Adipocyte (in vitro differentiated cells): Measurements from ENCODE around the gene PLB1.
"Not testable (repeated sequence)": the region's sequence is repeated elsewhere in the genome, so short reads cannot be mapped to it uniquely, and the experiment has no call there.

ENCODE experiments used
- DNase-seq: peaks from one replicate; pipeline ENCODE4 v3.0.0-alpha.2; 2015; ENCODE audit warnings: low read depth
- H3K27me3 ChIP-seq: replicated peaks from 2 replicates; pipeline ENCODE4 v1.7.0; 2013; ENCODE audit warnings: mild to moderate bottlenecking, low read length, moderate library complexity; ENCODE audit not compliant: control insufficient read depth, insufficient read depth
- H3K36me3 ChIP-seq: 2 replicates; pipeline ENCODE4 v1.7.0; 2013; ENCODE audit warnings: low read length, mild to moderate bottlenecking, moderate library complexity; ENCODE audit not compliant: control insufficient read depth, insufficient read depth, severe bottlenecking
- H3K4me1 ChIP-seq: 2 replicates; pipeline ENCODE4 v1.7.0; 2013; ENCODE audit warnings: mild to moderate bottlenecking, low read length, moderate library complexity; ENCODE audit not compliant: control insufficient read depth, insufficient read depth
- H3K4me3 ChIP-seq: 2 replicates; pipeline ENCODE4 v1.7.0; 2013; ENCODE audit warnings: mild to moderate bottlenecking, low read length, moderate library complexity
- H3K9ac ChIP-seq: 2 replicates; pipeline ENCODE4 v1.7.0; 2013; ENCODE audit warnings: mild to moderate bottlenecking, low read length, moderate library complexity
- H3K9me3 ChIP-seq: 2 replicates; pipeline ENCODE4 v1.7.0; 2013; ENCODE audit warnings: mild to moderate bottlenecking, low read length, moderate library complexity; ENCODE audit not compliant: control insufficient read depth

The PLB1 gene

GRCh38 chr2:28469947-28470535 lies 25.8 kb upstream of the PLB1 start:
- no peak overlapping the region for H3K4me3 ChIP-seq
- DNase-seq = no peak
- no peaks in the 10 kb centered on the region for H3K9me3 ChIP-seq
- peaks cover 5% of the 10 kb centered on the region for H3K27me3 ChIP-seq
- no peak overlapping the region for H3K9ac ChIP-seq
- H3K4me1 ChIP-seq = peaks cover 8% of the 10 kb centered on the region
- no peaks in the 10 kb centered on the region for H3K36me3 ChIP-seq

DNA sequence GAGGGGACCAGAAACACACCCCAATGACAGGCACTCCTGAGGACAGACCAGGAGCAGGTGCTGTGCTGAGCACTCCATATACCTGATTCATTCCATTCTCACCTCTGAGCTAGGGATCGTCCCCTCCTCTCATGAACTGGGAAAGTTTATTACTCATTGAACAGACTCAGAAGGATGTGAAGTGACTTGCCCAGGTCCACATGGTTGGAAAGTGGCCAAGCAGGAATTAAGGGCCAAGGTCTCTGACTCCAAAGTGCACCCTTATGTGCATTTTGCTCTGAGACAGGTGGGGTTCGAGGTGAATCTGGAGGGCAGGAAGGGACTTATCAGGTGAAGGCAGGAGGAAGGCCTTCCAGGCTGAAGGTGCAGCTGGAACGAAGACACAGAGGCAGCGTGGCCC lies 25.1 kb upstream of the PLB1 start:
- H3K27me3 ChIP-seq = peaks cover 5% of the 10 kb centered on the region
- no peak for DNase-seq

DNA sequence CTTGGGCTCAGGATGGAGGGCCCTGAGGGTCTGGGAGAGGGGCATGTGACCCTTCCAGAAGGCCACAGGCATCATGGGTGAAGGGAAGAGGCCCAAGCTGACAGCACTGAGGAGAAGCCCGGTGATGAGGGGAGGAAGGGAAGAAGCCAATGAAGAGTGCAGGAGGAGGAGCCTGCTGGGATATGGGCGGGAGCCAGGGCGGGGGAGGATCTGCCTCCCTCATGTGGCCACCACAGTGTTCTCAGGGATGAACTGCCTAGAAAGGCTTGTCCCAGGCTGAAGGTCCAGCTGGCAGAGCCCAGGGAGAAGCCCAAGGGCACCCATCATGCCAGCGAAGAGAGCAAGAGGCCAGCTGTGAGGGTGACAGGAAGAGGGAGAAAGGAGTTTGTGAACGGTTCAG lies 24.6 kb upstream of the PLB1 start:
- Histone ChIP-seq H3K9me3 (no peaks in the 10 kb centered on the region), H3K36me3 (no peaks in the 10 kb centered on the region), H3K4me3 (no peak overlapping the region), H3K27me3 (peaks cover 5% of the 10 kb centered on the region), H3K4me1 (peaks cover 8% of the 10 kb centered on the region), H3K9ac (no peak overlapping the region)
- DNase-seq = no peak

More for the DNA sequence above, 25.1 kb upstream of the PLB1 start:
- Histone ChIP-seq H3K4me3 (no peak overlapping the region), H3K9me3 (no peaks in the 10 kb centered on the region), H3K4me1 (peaks cover 8% of the 10 kb centered on the region), H3K36me3 (no peaks in the 10 kb centered on the region), H3K9ac (no peak overlapping the region)

DNA sequence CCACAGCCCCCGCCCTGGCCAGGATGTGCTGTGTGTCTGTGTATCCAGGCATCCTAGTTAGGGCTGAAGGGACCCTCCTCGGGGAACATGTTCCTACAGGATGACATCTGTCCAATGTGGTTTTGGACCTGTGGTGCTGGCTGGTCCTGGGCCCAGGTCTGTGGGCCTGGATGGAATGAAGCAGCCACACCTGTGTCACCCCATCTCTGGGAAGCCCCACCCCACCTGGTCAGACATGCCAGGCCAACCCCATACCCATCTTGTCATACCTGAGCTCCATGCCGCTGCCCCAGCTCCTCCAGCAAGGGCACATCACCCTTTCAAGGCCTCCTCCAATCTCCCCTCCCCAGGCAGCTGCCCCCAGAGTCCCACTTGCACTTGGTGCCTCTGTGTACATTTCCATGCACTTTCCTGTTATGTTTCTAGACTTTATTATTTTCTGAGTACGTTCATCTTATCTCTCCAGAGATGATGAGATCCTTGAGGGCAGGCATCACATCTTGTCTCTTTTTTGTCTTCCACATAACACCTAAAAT lies 24.1 kb upstream of the PLB1 start:
- Histone ChIP-seq H3K9ac (no peak overlapping the region), H3K27me3 (peaks cover 5% of the 10 kb centered on the region), H3K36me3 (no peaks in the 10 kb centered on the region), H3K4me3 (no peak overlapping the region), H3K4me1 (peaks cover 8% of the 10 kb centered on the region), H3K9me3 (no peaks in the 10 kb centered on the region)
- no peak for DNase-seq

- H3K9ac ChIP-seq, H3K27me3 ChIP-seq, DNase-seq, H3K4me3 ChIP-seq, H3K9me3 ChIP-seq, H3K4me1 ChIP-seq, H3K36me3 ChIP-seq: not testable (repeated sequence)
Observed at GRCh38 chr2:28472641-28473040, 23.2 kb upstream of the PLB1 start.

DNA sequence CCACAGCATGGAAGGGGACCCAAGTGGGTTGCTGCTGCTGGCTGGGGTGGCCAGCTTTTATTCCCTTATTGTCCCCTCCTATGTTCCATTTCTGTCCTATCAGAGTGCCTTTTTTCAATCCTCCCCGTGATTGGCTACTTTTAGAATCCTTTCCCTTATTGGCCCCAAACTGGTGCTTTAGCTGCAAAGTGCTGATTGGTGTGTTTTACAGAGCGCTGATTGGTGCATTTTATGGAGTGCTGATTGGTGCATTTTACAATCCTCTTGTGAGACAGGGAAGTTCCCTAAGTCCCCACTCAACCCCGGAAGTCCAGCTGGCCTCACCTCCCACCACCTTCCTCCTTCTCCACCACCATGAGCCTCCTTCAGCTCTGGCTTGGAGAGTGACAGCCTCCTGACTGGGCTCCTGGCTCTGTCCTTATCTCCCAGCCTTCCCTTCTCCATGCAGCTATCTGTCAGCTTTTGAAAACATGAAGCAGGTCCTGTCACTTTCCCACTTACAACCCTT lies 20.7 kb upstream of the PLB1 start:
- no peak for DNase-seq
- Histone ChIP-seq H3K36me3 (no peaks in the 10 kb centered on the region), H3K4me3 (no peak overlapping the region), H3K9ac (no peak overlapping the region), H3K27me3 (peaks cover 13% of the 10 kb centered on the region), H3K4me1 (peaks cover 2% of the 10 kb centered on the region), H3K9me3 (no peaks in the 10 kb centered on the region)

GRCh38 chr2:28477087-28477486 lies 18.8 kb upstream of the PLB1 start:
- Histone ChIP-seq H3K27me3 (peaks cover 13% of the 10 kb centered on the region), H3K36me3 (no peaks in the 10 kb centered on the region), H3K4me3 (no peak overlapping the region), H3K9me3 (no peaks in the 10 kb centered on the region), H3K4me1 (no peaks in the 10 kb centered on the region), H3K9ac (no peak overlapping the region)
- DNase-seq = no peak

GRCh38 chr2:28477645-28478044 lies 18.2 kb upstream of the PLB1 start:
- Histone ChIP-seq H3K9ac (no peak overlapping the region), H3K27me3 (peaks cover 13% of the 10 kb centered on the region), H3K4me3 (no peak overlapping the region), H3K4me1 (no peaks in the 10 kb centered on the region), H3K9me3 (peaks cover 3% of the 10 kb centered on the region), H3K36me3 (no peaks in the 10 kb centered on the region)
- DNase-seq = no peak

DNA sequence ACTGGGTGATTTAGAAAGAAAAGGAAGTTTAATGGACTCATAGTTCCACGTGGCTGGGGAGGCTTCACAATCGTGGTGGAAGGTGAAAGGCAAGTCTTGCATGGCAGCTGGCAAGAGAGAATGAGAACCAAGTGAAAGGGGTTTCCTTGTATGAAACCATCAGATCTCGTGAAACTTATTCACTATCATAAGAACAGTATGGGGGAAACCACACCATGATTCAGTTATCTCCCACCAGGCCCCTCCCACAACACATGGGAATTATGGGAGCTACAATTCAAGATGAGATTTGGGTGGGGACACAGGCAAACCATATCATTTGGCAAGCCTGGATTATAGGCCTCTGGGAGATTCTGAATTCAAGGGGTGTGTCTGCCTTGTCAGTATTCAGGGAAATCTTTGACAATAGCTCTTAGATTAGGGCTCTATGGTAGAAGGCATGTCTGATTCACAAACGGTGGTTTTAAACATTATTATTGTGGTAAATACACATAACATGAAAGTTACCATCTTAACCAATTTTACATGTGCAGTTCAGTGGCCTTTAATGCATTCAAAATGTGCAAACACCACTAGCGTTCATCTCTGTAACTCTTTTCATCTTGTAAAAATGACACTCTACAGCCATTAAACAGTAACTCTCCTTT lies 15.3 kb upstream of the PLB1 start:
- Histone ChIP-seq H3K27me3 (peaks cover 7% of the 10 kb centered on the region), H3K4me1 (no peaks in the 10 kb centered on the region), H3K36me3 (no peaks in the 10 kb centered on the region), H3K9me3 (peaks cover 13% of the 10 kb centered on the region), H3K4me3 (no peak overlapping the region), H3K9ac (no peak overlapping the region)
- no peak for DNase-seq

DNA sequence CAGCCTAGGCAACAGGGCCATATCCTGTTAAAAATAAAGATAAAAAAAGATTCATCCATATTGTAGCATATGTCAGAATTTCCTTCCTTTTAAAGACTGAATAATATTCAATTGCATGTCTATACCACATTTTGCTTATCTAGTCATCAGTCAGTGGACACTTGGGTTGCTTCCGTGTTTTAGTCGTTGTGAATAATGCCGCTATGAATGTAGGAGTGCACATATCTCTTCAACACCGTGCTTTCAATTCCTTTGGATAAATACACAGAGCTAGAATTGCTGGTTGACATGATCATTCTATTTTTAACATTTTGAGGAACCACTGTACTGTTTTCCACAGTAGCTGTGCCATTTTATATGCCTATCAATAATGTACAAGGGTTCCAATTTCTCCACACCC lies 14.0 kb upstream of the PLB1 start:
- H3K27me3 ChIP-seq = peaks cover 12% of the 10 kb centered on the region
- no peaks in the 10 kb centered on the region for H3K4me1 ChIP-seq
- H3K4me3 ChIP-seq = no peak overlapping the region
- peaks cover 13% of the 10 kb centered on the region for H3K9me3 ChIP-seq
- H3K36me3 ChIP-seq = no peaks in the 10 kb centered on the region
- no peak overlapping the region for H3K9ac ChIP-seq
- no peak for DNase-seq

- no peak overlapping the region for H3K9ac ChIP-seq
- H3K9me3 ChIP-seq = peaks cover 13% of the 10 kb centered on the region
- no peak overlapping the region for H3K4me3 ChIP-seq
- no peak for DNase-seq
- no peaks in the 10 kb centered on the region for H3K36me3 ChIP-seq
- peaks cover 13% of the 10 kb centered on the region for H3K27me3 ChIP-seq
- H3K4me1 ChIP-seq = peaks cover 14% of the 10 kb centered on the region
Observed at GRCh38 chr2:28484835-28485234, 11.0 kb upstream of the PLB1 start.
